ENCODE measurements around the gene FLII.
A peak's percentile ranks its signal among the peaks of the same experiment; 100 is the strongest.

Gene FLII

GRCh38 chr17:18248300-18248731 lies 10.2 kb downstream of the FLII start:
- Histone ChIP-seq H3K27ac (ENCODE audit: extremely low read depth, low read depth, low read length) (no peak overlapping the region), H3K9me3 (ENCODE audit: control insufficient read depth, insufficient read depth, low read depth, low read length) (no peaks in the 10 kb centered on the region), H3K4me3 (ENCODE audit: low read depth, low read length) (no peak overlapping the region), H3K4me1 (ENCODE audit: control insufficient read depth, insufficient read depth, low read length) (no peaks in the 10 kb centered on the region), H3K36me3 (ENCODE audit: control insufficient read depth in 2 of 2, insufficient read depth in 1 of 2, low read length in 2 of 2) (peaks cover 10 to 90% of the 10 kb centered on the region in 2 experiments; a peak in 2 of 3 replicates)
- peak; percentile 21; the same call in 1 of the 2 replicates for TF ChIP-seq ZFP69B (tag by site-specific recombination; IDR thresholded peaks at IDR 0.05)
- TF ChIP-seq OSR2 (tag by site-specific recombination; IDR thresholded peaks at IDR 0.05): no peak
- TF ChIP-seq KLF10 (tag by site-specific recombination; IDR thresholded peaks at IDR 0.05): no peak
- peak; percentile 21; the same call in 1 of the 2 replicates for TF ChIP-seq ZNF660 (tag by site-specific recombination; IDR thresholded peaks at IDR 0.05)
- peak; percentile 68 for TF ChIP-seq CTCF (tag by site-specific recombination; IDR thresholded peaks at IDR 0.05)
- TF ChIP-seq ZNF692 (tag by site-specific recombination; IDR thresholded peaks at IDR 0.05): peak; percentile 15; the same call in 1 of the 2 replicates
- TF ChIP-seq ZNF23 (tag by site-specific recombination; IDR thresholded peaks at IDR 0.05; ENCODE audit: borderline replicate concordance): no peak
- TF ChIP-seq ZFP3 (tag by site-specific recombination; IDR thresholded peaks at IDR 0.05; ENCODE audit: low read depth): no peak
- TF ChIP-seq ZNF654 (tag by site-specific recombination; IDR thresholded peaks at IDR 0.05; ENCODE audit: low read depth): peak; percentile 98
- no peak for TF ChIP-seq ZNF335 (tag by site-specific recombination; conservative IDR thresholded peaks at IDR 0.05)
- no peak for TF ChIP-seq ZNF132 (tag by site-specific recombination; IDR thresholded peaks at IDR 0.05; ENCODE audit: borderline replicate concordance)
- no peak for TF ChIP-seq ZNF544 (tag by site-specific recombination; IDR thresholded peaks at IDR 0.05)
- peak; percentile 32; the same call in 1 of the 2 replicates for TF ChIP-seq ZNF2 (tag by site-specific recombination; IDR thresholded peaks at IDR 0.05)
- peak; percentile 42; the same call in 1 of the 2 replicates for TF ChIP-seq KLF17 (tag by site-specific recombination; IDR thresholded peaks at IDR 0.05)
- no peak for TF ChIP-seq ZNF148 (tag by site-specific recombination; IDR thresholded peaks at IDR 0.05; ENCODE audit: borderline replicate concordance)
- TF ChIP-seq ATF2 (tag by site-specific recombination; IDR thresholded peaks at IDR 0.05; ENCODE audit: low read depth): no peak
- 0 out of 2 replicates have a peak, but pooled peaks have one; percentile 8 for TF ChIP-seq KLF8 (tag by site-specific recombination; IDR thresholded peaks at IDR 0.05)
- TF ChIP-seq ZBTB17 (tag by site-specific recombination; IDR thresholded peaks at IDR 0.05): peak; percentile 44; the same call in 1 of the 2 replicates
- no peak for TF ChIP-seq ZNF157 (tag by site-specific recombination; IDR thresholded peaks at IDR 0.05)
- 0 out of 2 replicates have a peak, but pooled peaks have one; percentile 11 for TF ChIP-seq ZNF600 (tag by site-specific recombination; IDR thresholded peaks at IDR 0.05)
- ChIA-PET CTCF (interaction anchor here (0.6 to 1.4 kb wide), 8 partner anchors 23 to 711 kb away, joined by 3 to 5 read pairs (median 4); no protein-coding TSS in a partner anchor), POLR2A (interaction anchor here (1.4 to 3.7 kb wide), 4 partner anchors 9 to 20 kb away, joined by 3 to 12 read pairs (median 6); partner anchors contain the start of gene MIEF2)

Measured in HEK293 (cell line).